Keratinocyte (primary cell): Measurements from ENCODE around the gene SRGAP3. TPM values are rescaled to one million over a fixed set of nuclear protein-coding genes. Genes with fewer than 3 reads are reported as not detected.

ENCODE experiments used
- DNase-seq: peaks from one replicate; pipeline ENCODE4 v3.0.0-alpha.2; 2011; ENCODE audit warnings: low read depth, missing footprints, low spot score
- FAIRE-seq: peaks from 2 replicates; lab custom pipeline; 2011; peaks lifted over from hg19 to GRCh38; lab: Jason Lieb, UNC
- H2AFZ ChIP-seq: 2 replicates; pipeline ENCODE4 v1.6.0; 2012; ENCODE audit warnings: low read length, control low read depth, inconsistent platforms; ENCODE audit not compliant: control insufficient read depth
- H3K27ac ChIP-seq: 2 replicates; pipeline ENCODE4 v1.5.1; 2011; ENCODE audit warnings: low read length; ENCODE audit not compliant: control insufficient read depth, insufficient read depth
- H3K27me3 ChIP-seq: 3 replicates; pipeline ENCODE4 v1.6.0; 2011; ENCODE audit warnings: low read length; ENCODE audit not compliant: control insufficient read depth, insufficient read depth; ENCODE audit errors: extremely low read depth
- H3K36me3 ChIP-seq, 2 experiments: 2 replicates in 1 of 2; 3 replicates in 1 of 2; pipeline ENCODE4 v1.5.1; 2011; ENCODE audit warnings: low read length in 2 of 2, mild to moderate bottlenecking in 1 of 2; ENCODE audit not compliant: control insufficient read depth in 2 of 2, insufficient read depth in 2 of 2; ENCODE audit errors: extremely low read depth in 1 of 2
- H3K4me1 ChIP-seq: 3 replicates; pipeline ENCODE4 v1.5.1; 2011; ENCODE audit warnings: low read length; ENCODE audit not compliant: control insufficient read depth, insufficient read depth; ENCODE audit errors: extremely low read depth
- H3K4me2 ChIP-seq: 3 replicates; pipeline ENCODE4 v1.6.0; 2011; ENCODE audit warnings: low read depth, low read length; ENCODE audit not compliant: control insufficient read depth, insufficient read depth; ENCODE audit errors: extremely low read depth
- H3K4me3 ChIP-seq, 3 experiments: fragments of 200-600 bp in 1 of 3; sonication (generic) in 1 of 3; 2 replicates in 2 of 3; 3 replicates in 1 of 3; pipeline ENCODE4 v1.5.1; 2011 to 2016; ENCODE audit warnings: low read length in 3 of 3, mild to moderate bottlenecking in 3 of 3, control low read depth in 2 of 3, inconsistent platforms in 1 of 3, low read depth in 1 of 3, mixed read lengths in 1 of 3, mixed run types in 1 of 3, moderate library complexity in 1 of 3; ENCODE audit not compliant: control insufficient read depth in 2 of 3, insufficient read depth in 2 of 3; ENCODE audit errors: extremely low read depth in 1 of 3
- H3K79me2 ChIP-seq: 2 replicates; pipeline ENCODE4 v1.6.0; 2012; ENCODE audit warnings: low read length; ENCODE audit not compliant: control insufficient read depth, insufficient read depth
- H3K9ac ChIP-seq: 3 replicates; pipeline ENCODE4 v1.6.0; 2011; ENCODE audit warnings: low read length; ENCODE audit not compliant: control insufficient read depth, insufficient read depth; ENCODE audit errors: extremely low read depth
- H3K9me1 ChIP-seq: 3 replicates; pipeline ENCODE4 v1.6.0; 2011; ENCODE audit warnings: low read length; ENCODE audit not compliant: control insufficient read depth, insufficient read depth; ENCODE audit errors: extremely low read depth
- H3K9me3 ChIP-seq: 2 replicates; pipeline ENCODE4 v1.5.1; 2012; ENCODE audit warnings: low read depth, low read length; ENCODE audit not compliant: control insufficient read depth
- H4K20me1 ChIP-seq: 3 replicates; pipeline ENCODE4 v1.6.0; 2011; ENCODE audit warnings: low read length; ENCODE audit not compliant: control insufficient read depth, insufficient read depth; ENCODE audit errors: extremely low read depth
- CTCF ChIP-seq, 3 experiments: IDR thresholded peaks in 1 of 3; conservative IDR thresholded peaks in 1 of 3; optimal IDR thresholded peaks in 1 of 3; 2 replicates in 2 of 3; 3 replicates in 1 of 3; pipeline versions ENCODE3 to v1.5.1; 2011; ENCODE audit warnings: low read length in 3 of 3, mild to moderate bottlenecking in 3 of 3, moderate library complexity in 2 of 3, control low read depth in 1 of 3, inconsistent platforms in 1 of 3; ENCODE audit not compliant: insufficient read depth in 2 of 3; ENCODE audit errors: extremely low read depth in 1 of 3
- EZH2 ChIP-seq: IDR thresholded peaks from one replicate; pipeline ENCODE4 v1.6.1; 2012; ENCODE audit warnings: inconsistent platforms, mild to moderate bottlenecking, low read length, moderate library complexity
- dilution Hi-C: fragments of 300-500 bp; cut with MboI; formaldehyde crosslinking; loops from one replicate; pipeline ENCODE4 v1.7.0; 2020; ENCODE audit warnings: low sequenced_read_pairs; ENCODE audit not compliant: extremely low pct_ligation_motif_present
- polyA plus RNA-seq, 5 experiments: library from polyadenylated mRNA; depleted of rRNA in 3 of 5; stranded (reverse) in 3 of 5; stranded (forward) in 1 of 5; unstranded in 1 of 5; fragments of >200 nt; gene quantifications; 1 replicate in 1 of 5; 2 replicates in 3 of 5; 3 replicates in 1 of 5; pipeline versions ENCODE4 v1.2.1 to v1.2.3, GENCODE V29; 2011 to 2012; ENCODE audit warnings: missing spikeins in 2 of 5, low read depth in 1 of 5, low replicate concordance in 1 of 5

SRGAP3 gene
- polyA plus RNA-seq, 1 donor (not counting 4 experiments of a cell fraction or from before 2014, with no cell fraction given) = 7.2 TPM

GRCh38 chr3:9064251-9064650 is 185.2 kb downstream of the SRGAP3 start:
- no peak for TF ChIP-seq CTCF (optimal IDR thresholded peaks at IDR 0.05 in 1 of 3, IDR thresholded peaks at IDR 0.05 in 1 of 3, conservative IDR thresholded peaks at IDR 0.05 in 1 of 3; ENCODE audit: extremely low read depth in 1 of 3, insufficient read depth in 2 of 3, low read length in 3 of 3)
- no peak for TF ChIP-seq EZH2
- dilution Hi-C loops = no loop called here
- H3K36me3 ChIP-seq = peaks cover 0 to 4% of the 10 kb centered on the region in 2 experiments
- H3K4me3 ChIP-seq = no peak overlapping the region
- no peaks in the 10 kb centered on the region for H3K27me3 ChIP-seq
- H3K9me3 ChIP-seq = peaks cover 2% of the 10 kb centered on the region
- no peak overlapping the region for H3K4me2 ChIP-seq
- no peak overlapping the region for H2AFZ ChIP-seq
- no peaks in the 10 kb centered on the region for H3K9me1 ChIP-seq
- FAIRE-seq (no peak), DNase-seq (no peak)
- H4K20me1 ChIP-seq = no peaks in the 10 kb centered on the region
- H3K9ac ChIP-seq = no peak overlapping the region
- no peaks in the 10 kb centered on the region for H3K4me1 ChIP-seq
- no peak overlapping the region for H3K27ac ChIP-seq
- no peaks in the 10 kb centered on the region for H3K79me2 ChIP-seq

GRCh38 chr3:9062570-9062969 is 186.9 kb downstream of the SRGAP3 start:
- Histone ChIP-seq H3K79me2 (no peaks in the 10 kb centered on the region), H3K4me3 (no peak overlapping the region), H3K9me1 (no peaks in the 10 kb centered on the region), H3K27me3 (no peaks in the 10 kb centered on the region), H4K20me1 (no peaks in the 10 kb centered on the region), H3K4me1 (no peaks in the 10 kb centered on the region), H3K4me2 (no peak overlapping the region), H3K27ac (no peak overlapping the region), H3K36me3 (peaks cover 9% of the 10 kb centered on the region in 2 experiments), H2AFZ (no peak overlapping the region), H3K9me3 (peaks cover 2% of the 10 kb centered on the region), H3K9ac (no peak overlapping the region)
- peak; percentile 51 for FAIRE-seq
- DNase-seq = no peak
- dilution Hi-C loops = no loop called here
- TF ChIP-seq CTCF (optimal IDR thresholded peaks at IDR 0.05 in 1 of 3, IDR thresholded peaks at IDR 0.05 in 1 of 3, conservative IDR thresholded peaks at IDR 0.05 in 1 of 3; ENCODE audit: extremely low read depth in 1 of 3, insufficient read depth in 2 of 3, low read length in 3 of 3) (no peak), EZH2 (no peak)
